HepG2 (cell line): ENCODE data around the gene PPM1F.

Source experiments
- EZH2 ChIP-seq: conservative IDR thresholded peaks from 2 replicates; pipeline ENCODE4 v1.6.1; 2012; ENCODE audit warnings: mild to moderate bottlenecking, low read depth, low read length, moderate library complexity
- FUBP1 ChIP-seq: sonication (generic); formaldehyde crosslinking; IDR thresholded peaks from 2 replicates; pipeline ENCODE4 v1.5.1; 2020; ENCODE audit warnings: missing genetic modification reagents, mild to moderate bottlenecking, borderline replicate concordance
- MLXIP ChIP-seq: sonication (generic); formaldehyde crosslinking; IDR thresholded peaks from 2 replicates; pipeline ENCODE4 v1.9.0; 2021; ENCODE audit warnings: missing genetic modification reagents, borderline replicate concordance
- SNAPC4 ChIP-seq: sonication (generic); formaldehyde crosslinking; IDR thresholded peaks from 2 replicates; pipeline ENCODE4 v1.4.0; 2020; ENCODE audit warnings: mild to moderate bottlenecking, missing genetic modification reagents
- ZNF768 ChIP-seq: sonication (generic); formaldehyde crosslinking; IDR thresholded peaks from 2 replicates; pipeline ENCODE4 v1.4.0; 2020; ENCODE audit warnings: missing genetic modification reagents

- TF ChIP-seq MLXIP (CRISPR knock-in tag) (no peak), SNAPC4 (CRISPR knock-in tag) (no peak), EZH2 (no peak), FUBP1 (CRISPR knock-in tag) (no peak), ZNF768 (CRISPR knock-in tag) (no peak)
Observed at GRCh38 chr22:21945453-21946261, 7.0 kb downstream of the PPM1F start.
